ENCODE results near the gene TAF4.

Gene TAF4

DNA sequence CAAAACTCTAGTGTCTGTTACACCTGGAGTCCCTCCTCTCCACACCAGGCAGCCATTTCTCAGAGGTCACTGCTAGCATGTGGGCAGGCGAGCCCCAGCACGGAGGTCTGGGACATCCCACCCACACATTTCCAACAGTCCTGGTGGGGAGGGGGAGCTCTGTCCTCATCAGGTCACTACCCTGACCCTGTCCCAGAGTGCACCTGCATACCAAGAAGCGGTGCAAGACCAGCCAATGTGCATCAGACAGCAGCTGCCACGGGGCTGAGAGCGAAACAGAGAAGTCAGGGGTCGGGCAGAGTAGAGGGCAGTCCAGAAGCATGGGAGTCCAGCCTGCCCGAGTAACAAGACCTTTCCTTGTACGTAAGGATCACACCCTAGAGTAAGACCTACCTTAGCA, 71.1 kb downstream of the TAF4 start:
- no peak overlapping the region for H3K4me3 ChIP-seq (ENCODE audit: low read length)
- DNase-seq, result no peak
- WGBS (ENCODE audit: extremely low coverage, insufficient coverage, low lambda C conversion rate), result no CpG with 5 or more reads among the region's 8 CpGs
- no peak overlapping the region for H3K4ac ChIP-seq (ENCODE audit: low read depth, low read length)
- H3K79me1 ChIP-seq (ENCODE audit: low read length), result peaks cover 8% of the 10 kb centered on the region
- no peaks in the 10 kb centered on the region for H3K27me3 ChIP-seq (ENCODE audit: insufficient read depth, low read length, poor library complexity)
- H2BK5ac ChIP-seq (ENCODE audit: low read length), result no peak overlapping the region
- no peak overlapping the region for H4K8ac ChIP-seq (ENCODE audit: low read depth, low read length)
- no peaks in the 10 kb centered on the region for H3K79me2 ChIP-seq (ENCODE audit: control insufficient read depth, insufficient read depth, low read length)
- no peak overlapping the region for H3K4me2 ChIP-seq (ENCODE audit: low read length)
- H3K18ac ChIP-seq (ENCODE audit: low read length), result no peak overlapping the region
- H3K4me1 ChIP-seq (ENCODE audit: control insufficient read depth, low read depth, low read length), result no peaks in the 10 kb centered on the region
- H2BK120ac ChIP-seq (ENCODE audit: low read depth, low read length), result no peak overlapping the region
- no peak overlapping the region for H3K56ac ChIP-seq (ENCODE audit: low read length)
- H3K9ac ChIP-seq (ENCODE audit: low read length), result no peak overlapping the region
- H3K27ac ChIP-seq (ENCODE audit: low read depth, low read length), result no peak overlapping the region
- no peak overlapping the region for H3K23ac ChIP-seq (ENCODE audit: low read length)
- no peak overlapping the region for H2AK5ac ChIP-seq (ENCODE audit: low read length)
- no peak overlapping the region for H4K5ac ChIP-seq (ENCODE audit: low read length)
- no peak overlapping the region for H2BK15ac ChIP-seq (replicated peaks; ENCODE audit: low read depth)
- H3K36me3 ChIP-seq (ENCODE audit: control insufficient read depth, insufficient read depth, low read length), result peaks cover 13% of the 10 kb centered on the region

GRCh38 chr20:61993058-61993457, 72.6 kb downstream of the TAF4 start:
- Histone ChIP-seq H3K4me3 (ENCODE audit: low read length) (no peak overlapping the region), H4K8ac (ENCODE audit: low read depth, low read length) (no peak overlapping the region), H2BK5ac (ENCODE audit: low read length) (no peak overlapping the region), H3K56ac (ENCODE audit: low read length) (no peak overlapping the region), H3K27me3 (ENCODE audit: insufficient read depth, low read length, poor library complexity) (no peaks in the 10 kb centered on the region), H3K79me1 (ENCODE audit: low read length) (peaks cover 8% of the 10 kb centered on the region), H3K36me3 (ENCODE audit: control insufficient read depth, insufficient read depth, low read length) (peaks cover 9% of the 10 kb centered on the region), H3K4me2 (ENCODE audit: low read length) (no peak overlapping the region), H2BK15ac (replicated peaks; ENCODE audit: low read depth) (no peak overlapping the region), H3K27ac (ENCODE audit: low read depth, low read length) (no peak overlapping the region), H3K18ac (ENCODE audit: low read length) (no peak overlapping the region), H3K9ac (ENCODE audit: low read length) (no peak overlapping the region), H2BK120ac (ENCODE audit: low read depth, low read length) (no peak overlapping the region), H3K4ac (ENCODE audit: low read depth, low read length) (no peak overlapping the region), H3K79me2 (ENCODE audit: control insufficient read depth, insufficient read depth, low read length) (no peaks in the 10 kb centered on the region), H4K5ac (ENCODE audit: low read length) (no peak overlapping the region), H3K4me1 (ENCODE audit: control insufficient read depth, low read depth, low read length) (no peaks in the 10 kb centered on the region), H3K23ac (ENCODE audit: low read length) (no peak overlapping the region), H2AK5ac (ENCODE audit: low read length) (no peak overlapping the region)
- no peak for DNase-seq
- no CpG with 5 or more reads among the region's 15 CpGs for WGBS (ENCODE audit: extremely low coverage, insufficient coverage, low lambda C conversion rate)

DNA sequence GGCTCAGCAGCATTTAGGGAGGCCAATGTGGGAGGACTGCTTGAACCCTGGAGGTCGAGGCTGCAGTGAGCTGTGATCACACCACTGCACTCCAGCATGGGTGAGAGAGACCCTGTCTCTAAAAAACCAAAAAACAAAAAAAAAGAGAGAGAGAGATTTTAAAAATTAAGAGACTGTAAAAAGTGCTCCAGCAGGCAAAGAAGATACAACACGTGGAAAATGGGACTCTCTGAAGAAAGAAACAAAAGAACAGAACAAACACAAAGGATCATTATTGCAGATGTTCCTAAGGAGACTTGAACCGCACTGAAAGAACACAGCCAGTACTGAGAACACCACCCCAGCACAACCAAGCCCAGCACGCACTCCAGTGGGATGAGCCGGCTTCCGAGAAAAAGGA, 74.2 kb downstream of the TAF4 start:
- Histone ChIP-seq H3K56ac (ENCODE audit: low read length) (no peak overlapping the region), H3K9ac (ENCODE audit: low read length) (no peak overlapping the region), H3K36me3 (ENCODE audit: control insufficient read depth, insufficient read depth, low read length) (peaks cover 7% of the 10 kb centered on the region), H4K8ac (ENCODE audit: low read depth, low read length) (no peak overlapping the region), H2BK5ac (ENCODE audit: low read length) (no peak overlapping the region), H3K4me1 (ENCODE audit: control insufficient read depth, low read depth, low read length) (no peaks in the 10 kb centered on the region), H3K79me1 (ENCODE audit: low read length) (peaks cover 10% of the 10 kb centered on the region), H3K79me2 (ENCODE audit: control insufficient read depth, insufficient read depth, low read length) (no peaks in the 10 kb centered on the region), H3K23ac (ENCODE audit: low read length) (no peak overlapping the region), H3K18ac (ENCODE audit: low read length) (no peak overlapping the region), H2BK15ac (replicated peaks; ENCODE audit: low read depth) (no peak overlapping the region), H3K4ac (ENCODE audit: low read depth, low read length) (no peak overlapping the region), H3K27me3 (ENCODE audit: insufficient read depth, low read length, poor library complexity) (no peaks in the 10 kb centered on the region), H3K27ac (ENCODE audit: low read depth, low read length) (no peak overlapping the region), H4K5ac (ENCODE audit: low read length) (no peak overlapping the region), H2AK5ac (ENCODE audit: low read length) (no peak overlapping the region), H2BK120ac (ENCODE audit: low read depth, low read length) (no peak overlapping the region), H3K4me3 (ENCODE audit: low read length) (no peak overlapping the region), H3K4me2 (ENCODE audit: low read length) (no peak overlapping the region)
- no CpG with 5 or more reads among the region's 6 CpGs for WGBS (ENCODE audit: extremely low coverage, insufficient coverage, low lambda C conversion rate)
- no peak for DNase-seq

- Histone ChIP-seq H3K36me3 (ENCODE audit: control insufficient read depth, insufficient read depth, low read length) (peaks cover 7% of the 10 kb centered on the region), H2BK120ac (ENCODE audit: low read depth, low read length) (no peak overlapping the region)
- WGBS (ENCODE audit: extremely low coverage, insufficient coverage, low lambda C conversion rate), result no CpG with 5 or more reads among the region's 11 CpGs
Observed at GRCh38 chr20:61990484-61990883, 75.2 kb downstream of the TAF4 start.

DNA sequence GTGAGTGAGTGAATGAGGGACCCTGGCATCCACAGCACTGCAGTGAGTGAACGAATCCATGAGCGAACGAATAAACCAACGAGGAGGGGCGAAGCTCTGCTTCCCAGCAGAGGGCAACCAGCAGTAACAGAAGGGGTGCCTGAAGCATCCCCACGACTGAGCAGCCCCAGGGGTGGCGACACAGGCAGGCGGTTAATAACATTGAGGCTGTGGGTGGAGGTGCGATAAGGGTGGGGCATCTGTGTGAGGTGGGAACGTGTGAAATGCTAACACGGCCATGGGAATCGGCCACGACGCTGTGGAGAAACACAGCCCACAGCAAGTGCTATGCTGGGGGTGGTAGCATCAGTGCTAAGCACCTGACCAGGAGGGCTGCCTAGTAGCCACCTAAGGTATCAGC, 75.9 kb downstream of the TAF4 start:
- H4K8ac ChIP-seq (ENCODE audit: low read depth, low read length), result no peak overlapping the region
- no peak overlapping the region for H3K4me3 ChIP-seq (ENCODE audit: low read length)
- H2AK5ac ChIP-seq (ENCODE audit: low read length), result no peak overlapping the region
- no CpG with 5 or more reads among the region's 14 CpGs for WGBS (ENCODE audit: extremely low coverage, insufficient coverage, low lambda C conversion rate)
- no peaks in the 10 kb centered on the region for H3K79me2 ChIP-seq (ENCODE audit: control insufficient read depth, insufficient read depth, low read length)
- H3K56ac ChIP-seq (ENCODE audit: low read length), result no peak overlapping the region
- H3K36me3 ChIP-seq (ENCODE audit: control insufficient read depth, insufficient read depth, low read length), result peaks cover 7% of the 10 kb centered on the region
- H3K4me2 ChIP-seq (ENCODE audit: low read length), result no peak overlapping the region
- H3K27ac ChIP-seq (ENCODE audit: low read depth, low read length), result no peak overlapping the region
- H3K27me3 ChIP-seq (ENCODE audit: insufficient read depth, low read length, poor library complexity), result no peaks in the 10 kb centered on the region
- no peak overlapping the region for H2BK5ac ChIP-seq (ENCODE audit: low read length)
- peaks cover 10% of the 10 kb centered on the region for H3K79me1 ChIP-seq (ENCODE audit: low read length)
- no peak overlapping the region for H3K23ac ChIP-seq (ENCODE audit: low read length)
- H3K4me1 ChIP-seq (ENCODE audit: control insufficient read depth, low read depth, low read length), result no peaks in the 10 kb centered on the region
- no peak for DNase-seq
- no peak overlapping the region for H3K4ac ChIP-seq (ENCODE audit: low read depth, low read length)
- H3K18ac ChIP-seq (ENCODE audit: low read length), result no peak overlapping the region
- H2BK15ac ChIP-seq (replicated peaks; ENCODE audit: low read depth), result no peak overlapping the region
- H4K5ac ChIP-seq (ENCODE audit: low read length), result no peak overlapping the region
- no peak overlapping the region for H2BK120ac ChIP-seq (ENCODE audit: low read depth, low read length)
- H3K9ac ChIP-seq (ENCODE audit: low read length), result no peak overlapping the region

More at GRCh38 chr20:61990484-61990883, 75.2 kb downstream of the TAF4 start:
- Histone ChIP-seq H3K18ac (ENCODE audit: low read length) (no peak overlapping the region), H4K8ac (ENCODE audit: low read depth, low read length) (no peak overlapping the region), H3K27me3 (ENCODE audit: insufficient read depth, low read length, poor library complexity) (no peaks in the 10 kb centered on the region), H3K9ac (ENCODE audit: low read length) (no peak overlapping the region), H2BK15ac (replicated peaks; ENCODE audit: low read depth) (no peak overlapping the region), H3K4me1 (ENCODE audit: control insufficient read depth, low read depth, low read length) (no peaks in the 10 kb centered on the region), H3K79me2 (ENCODE audit: control insufficient read depth, insufficient read depth, low read length) (no peaks in the 10 kb centered on the region), H3K27ac (ENCODE audit: low read depth, low read length) (no peak overlapping the region), H4K5ac (ENCODE audit: low read length) (no peak overlapping the region), H3K79me1 (ENCODE audit: low read length) (peaks cover 10% of the 10 kb centered on the region), H3K23ac (ENCODE audit: low read length) (no peak overlapping the region), H3K4ac (ENCODE audit: low read depth, low read length) (no peak overlapping the region), H3K4me3 (ENCODE audit: low read length) (no peak overlapping the region), H2AK5ac (ENCODE audit: low read length) (no peak overlapping the region), H2BK5ac (ENCODE audit: low read length) (no peak overlapping the region), H3K56ac (ENCODE audit: low read length) (no peak overlapping the region), H3K4me2 (ENCODE audit: low read length) (no peak overlapping the region)
- DNase-seq, result no peak

DNA sequence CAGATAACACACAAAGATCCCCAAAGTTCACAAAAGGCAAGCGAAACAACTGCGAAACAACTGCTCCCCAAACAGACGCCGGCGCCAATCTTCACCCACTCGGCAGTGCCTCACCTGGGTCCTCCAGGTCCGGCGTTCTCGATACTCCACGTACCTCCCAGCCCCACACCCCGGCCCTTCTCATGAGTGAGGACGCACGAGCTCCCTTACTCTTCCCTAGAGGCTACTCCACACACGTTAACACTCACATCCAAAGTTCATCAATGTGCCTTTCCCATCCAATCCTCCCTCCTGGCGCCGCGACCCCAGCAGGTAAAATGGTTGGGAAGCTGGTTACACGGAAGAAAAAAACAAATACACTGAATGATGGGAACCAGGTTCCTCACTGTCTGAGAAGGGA, 77.0 kb downstream of the TAF4 start:
- H3K27ac ChIP-seq (ENCODE audit: low read depth, low read length), result no peak overlapping the region
- H2AK5ac ChIP-seq (ENCODE audit: low read length), result no peak overlapping the region
- no peak overlapping the region for H3K9ac ChIP-seq (ENCODE audit: low read length)
- H3K4ac ChIP-seq (ENCODE audit: low read depth, low read length), result no peak overlapping the region
- H2BK15ac ChIP-seq (replicated peaks; ENCODE audit: low read depth), result no peak overlapping the region
- H2BK5ac ChIP-seq (ENCODE audit: low read length), result no peak overlapping the region
- no peak overlapping the region for H3K18ac ChIP-seq (ENCODE audit: low read length)
- no peak overlapping the region for H2BK120ac ChIP-seq (ENCODE audit: low read depth, low read length)
- no peak overlapping the region for H3K4me2 ChIP-seq (ENCODE audit: low read length)
- H3K79me1 ChIP-seq (ENCODE audit: low read length), result peaks cover 10% of the 10 kb centered on the region
- H3K27me3 ChIP-seq (ENCODE audit: insufficient read depth, low read length, poor library complexity), result no peaks in the 10 kb centered on the region
- no peak overlapping the region for H3K56ac ChIP-seq (ENCODE audit: low read length)
- H3K4me1 ChIP-seq (ENCODE audit: control insufficient read depth, low read depth, low read length), result no peaks in the 10 kb centered on the region
- no peak for DNase-seq
- H3K23ac ChIP-seq (ENCODE audit: low read length), result no peak overlapping the region
- no peak overlapping the region for H4K5ac ChIP-seq (ENCODE audit: low read length)
- WGBS (ENCODE audit: extremely low coverage, insufficient coverage, low lambda C conversion rate), result no CpG with 5 or more reads among the region's 18 CpGs
- no peak overlapping the region for H3K4me3 ChIP-seq (ENCODE audit: low read length)
- no peak overlapping the region for H4K8ac ChIP-seq (ENCODE audit: low read depth, low read length)
- H3K79me2 ChIP-seq (ENCODE audit: control insufficient read depth, insufficient read depth, low read length), result no peaks in the 10 kb centered on the region
- H3K36me3 ChIP-seq (ENCODE audit: control insufficient read depth, insufficient read depth, low read length), result peaks cover 7% of the 10 kb centered on the region
